ENCODE measurements around the gene ENAH.

DNA sequence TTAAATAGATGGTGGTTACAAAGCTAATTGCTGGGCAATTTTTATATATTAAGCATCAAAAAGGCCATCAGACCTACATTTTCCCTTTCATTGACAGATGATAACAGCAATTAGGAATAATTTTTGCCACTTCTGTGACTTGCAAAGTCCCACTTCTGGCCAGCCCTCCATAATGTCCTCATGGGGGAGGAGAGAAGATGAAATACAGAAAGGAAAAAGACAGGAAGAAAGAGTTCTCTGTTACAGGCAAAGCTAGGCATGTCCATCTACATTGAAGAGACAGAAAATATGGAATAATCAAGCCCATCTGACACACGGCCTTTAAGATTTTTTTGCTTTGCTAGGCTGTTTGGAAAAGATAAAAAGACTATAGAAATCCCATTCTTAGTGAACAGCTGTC, 108.0 kb downstream of the ENAH start:
- no peak for TF ChIP-seq YY1 (IDR thresholded peaks at IDR 0.05; ENCODE audit: insufficient read depth, insufficient read length)
- no peak for TF ChIP-seq ZNF274 (IDR thresholded peaks at IDR 0.05; ENCODE audit: low read depth, low read length)
